Epithelial cell of esophagus (primary cell): Measurements from ENCODE around the gene ZNF554.

Experiments
- DNase-seq: peaks from one replicate; pipeline ENCODE4 v3.0.0; 2010; ENCODE audit warnings: low read depth
- H3K4me3 ChIP-seq: 2 replicates; pipeline ENCODE4 v1.5.1; 2011; ENCODE audit warnings: mild to moderate bottlenecking, low read length, control low read depth
- TF ChIP-seq, protein P1 (sequence below): IDR thresholded peaks from 2 replicates; pipeline ENCODE4 v1.5.1; 2011; ENCODE audit warnings: low read depth, mild to moderate bottlenecking, low read length, control low read depth, inconsistent platforms; ENCODE audit not compliant: insufficient read depth; ENCODE audit errors: missing control alignments

The ZNF554 gene

DNA sequence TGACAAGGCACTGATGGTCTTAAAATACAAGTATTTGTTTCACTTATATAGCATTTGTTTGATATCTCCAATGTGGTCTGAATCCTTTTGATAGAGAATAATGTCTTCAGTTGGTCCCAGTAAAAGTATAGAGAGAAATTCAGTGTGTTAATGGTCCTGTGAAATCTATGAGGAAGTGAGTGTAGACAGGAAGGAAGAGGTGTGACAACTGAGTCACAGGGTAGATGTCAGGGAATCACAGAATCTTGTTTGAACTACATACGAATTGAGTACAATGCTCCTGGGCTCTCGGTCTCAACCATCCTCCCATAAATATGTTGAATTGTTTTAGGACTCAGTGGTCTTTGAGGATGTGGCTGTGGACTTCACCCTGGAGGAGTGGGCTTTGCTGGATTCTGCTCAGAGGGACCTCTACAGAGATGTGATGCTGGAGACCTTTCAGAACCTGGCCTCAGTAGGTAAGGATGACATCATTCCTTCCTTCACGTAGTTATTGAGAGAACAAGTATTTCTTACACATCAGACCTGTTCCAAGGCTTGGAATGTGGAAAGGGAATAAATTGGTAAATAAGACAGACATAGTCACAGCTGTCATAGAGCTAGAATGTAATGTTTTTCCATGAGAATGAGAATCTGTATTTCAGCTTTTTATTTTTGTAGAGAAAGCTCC, 30.7 kb downstream of the ZNF554 start:
- no peak overlapping the region for H3K4me3 ChIP-seq
- no peak for DNase-seq
- TF ChIP-seq, protein P1, sequence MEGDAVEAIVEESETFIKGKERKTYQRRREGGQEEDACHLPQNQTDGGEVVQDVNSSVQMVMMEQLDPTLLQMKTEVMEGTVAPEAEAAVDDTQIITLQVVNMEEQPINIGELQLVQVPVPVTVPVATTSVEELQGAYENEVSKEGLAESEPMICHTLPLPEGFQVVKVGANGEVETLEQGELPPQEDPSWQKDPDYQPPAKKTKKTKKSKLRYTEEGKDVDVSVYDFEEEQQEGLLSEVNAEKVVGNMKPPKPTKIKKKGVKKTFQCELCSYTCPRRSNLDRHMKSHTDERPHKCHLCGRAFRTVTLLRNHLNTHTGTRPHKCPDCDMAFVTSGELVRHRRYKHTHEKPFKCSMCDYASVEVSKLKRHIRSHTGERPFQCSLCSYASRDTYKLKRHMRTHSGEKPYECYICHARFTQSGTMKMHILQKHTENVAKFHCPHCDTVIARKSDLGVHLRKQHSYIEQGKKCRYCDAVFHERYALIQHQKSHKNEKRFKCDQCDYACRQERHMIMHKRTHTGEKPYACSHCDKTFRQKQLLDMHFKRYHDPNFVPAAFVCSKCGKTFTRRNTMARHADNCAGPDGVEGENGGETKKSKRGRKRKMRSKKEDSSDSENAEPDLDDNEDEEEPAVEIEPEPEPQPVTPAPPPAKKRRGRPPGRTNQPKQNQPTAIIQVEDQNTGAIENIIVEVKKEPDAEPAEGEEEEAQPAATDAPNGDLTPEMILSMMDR: no peak

DNA sequence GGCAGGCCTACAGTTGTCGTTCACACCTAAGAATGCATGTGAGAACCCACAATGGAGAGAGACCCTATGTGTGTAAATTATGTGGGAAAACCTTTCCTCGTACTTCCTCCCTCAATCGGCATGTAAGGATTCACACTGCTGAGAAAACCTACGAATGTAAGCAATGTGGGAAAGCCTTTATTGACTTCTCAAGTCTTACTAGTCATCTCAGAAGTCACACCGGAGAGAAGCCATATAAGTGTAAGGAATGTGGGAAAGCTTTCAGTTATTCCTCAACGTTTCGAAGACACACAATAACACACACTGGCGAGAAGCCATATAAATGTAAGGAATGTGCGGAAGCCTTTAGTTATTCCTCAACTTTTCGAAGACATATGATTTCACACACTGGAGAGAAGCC, 32.9 kb downstream of the ZNF554 start:
- TF ChIP-seq, protein P1: no peak
- no peak overlapping the region for H3K4me3 ChIP-seq
- no peak for DNase-seq

DNA sequence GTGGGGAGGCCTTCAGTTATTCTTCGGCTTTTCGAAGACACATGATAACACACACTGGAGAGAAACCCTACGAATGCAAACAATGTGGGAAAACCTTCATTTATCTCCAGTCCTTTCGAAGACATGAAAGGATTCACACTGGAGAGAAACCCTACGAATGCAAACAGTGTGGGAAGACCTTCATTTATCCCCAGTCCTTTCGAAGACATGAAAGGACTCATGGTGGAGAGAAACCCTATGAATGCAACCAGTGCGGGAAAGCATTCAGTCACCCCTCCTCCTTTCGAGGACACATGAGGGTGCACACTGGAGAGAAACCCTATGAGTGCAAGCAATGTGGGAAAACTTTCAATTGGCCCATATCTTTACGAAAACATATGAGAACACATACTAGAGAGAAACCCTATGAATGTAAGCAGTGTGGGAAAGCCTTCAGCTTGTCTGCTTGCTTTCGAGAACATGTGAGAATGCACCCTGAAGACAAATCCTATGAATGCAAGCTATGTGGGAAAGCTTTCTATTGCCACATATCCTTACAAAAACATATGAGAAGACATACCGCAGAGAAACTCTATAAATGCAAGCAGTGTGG, 33.4 kb downstream of the ZNF554 start:
- no peak for DNase-seq
- TF ChIP-seq, protein P1: no peak

GRCh38 chr19:2854849-2855248, 35.2 kb downstream of the ZNF554 start:
- H3K4me3 ChIP-seq: no peak overlapping the region
- no peak for DNase-seq
- TF ChIP-seq, protein P1: no peak

More for the DNA sequence above, 33.4 kb downstream of the ZNF554 start:
- H3K4me3 ChIP-seq: no peak overlapping the region

- no peak for DNase-seq
- TF ChIP-seq, protein P1: no peak
- no peak overlapping the region for H3K4me3 ChIP-seq
Measured at GRCh38 chr19:2856457-2857050, 36.9 kb downstream of the ZNF554 start.

DNA sequence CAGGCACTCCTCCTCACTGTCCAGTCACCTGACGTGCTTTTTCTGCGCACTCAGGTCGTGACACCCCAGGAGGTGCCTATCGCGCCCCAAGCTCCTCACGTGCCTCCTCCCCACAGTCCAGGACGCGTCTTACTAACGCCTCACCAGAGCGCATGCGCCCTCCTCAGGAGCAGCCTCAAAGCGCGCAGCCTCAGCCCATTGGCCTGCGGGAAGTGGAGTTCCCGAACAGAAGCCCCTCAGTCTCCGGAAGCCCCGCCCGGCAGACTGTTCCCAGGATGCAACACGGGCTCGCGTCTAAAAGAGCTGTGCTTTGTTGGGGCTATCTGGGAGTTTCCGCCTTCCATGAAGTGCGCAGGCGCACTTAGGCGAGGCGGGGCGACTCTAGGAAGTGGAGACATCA, 39.2 kb downstream of the ZNF554 start:
- no peak for DNase-seq
- TF ChIP-seq, protein P1: no peak
- no peak overlapping the region for H3K4me3 ChIP-seq
